ENCODE measurements around the gene TOMM20.

TOMM20 gene

GRCh38 chr1:235063068-235063765, 65.4 kb downstream of the TOMM20 start:
- no peak for DNase-seq (ENCODE audit: low read depth)

GRCh38 chr1:235060607-235061470, 67.8 kb downstream of the TOMM20 start:
- no peak for DNase-seq (ENCODE audit: low read depth)

All from HS-5 (cell line).